Measurements from ENCODE around the gene C1orf226. TPM values are rescaled to one million over a fixed set of nuclear protein-coding genes. Genes with fewer than 3 reads are reported as not detected.

The C1orf226 gene
- total and polyA plus RNA-seq, 2 experiments from 2014 or later: 2.8 to 6.6 TPM

DNA sequence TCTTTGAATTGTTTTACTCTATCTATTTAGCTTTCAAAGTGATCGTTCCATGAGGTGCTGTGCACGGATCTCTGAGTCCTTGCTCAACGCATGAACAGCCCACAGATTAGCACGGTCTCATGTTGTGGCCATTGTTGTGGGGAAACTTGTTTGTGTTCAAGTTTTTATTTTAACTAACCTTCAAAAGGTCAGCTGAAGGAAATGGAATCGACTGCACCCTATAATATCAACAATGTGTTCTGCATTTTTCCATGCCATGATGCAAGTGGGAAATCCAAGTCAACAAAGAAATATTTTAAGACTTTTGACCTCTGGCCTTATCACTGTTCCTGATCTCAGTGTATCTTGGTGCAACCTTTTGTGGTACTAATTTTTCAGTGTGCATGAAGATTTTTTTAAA, 24.3 kb downstream of the C1orf226 start:
- WGBS (ENCODE audit: low lambda C conversion rate, missing lambda C conversion rate): 58% methylated on average over 5 of the region's 5 CpGs
- Histone ChIP-seq H3K4me1 (ENCODE audit: insufficient read depth) (no peaks in the 10 kb centered on the region), H3K27ac (no peak overlapping the region), H3K4me2 (no peak overlapping the region), H3K27me3 (no peaks in the 10 kb centered on the region), H4K20me1 (ENCODE audit: insufficient read depth, poor library complexity, severe bottlenecking) (no peaks in the 10 kb centered on the region), H3K9me2 (replicated peaks; ENCODE audit: insufficient read depth) (no peaks in the 10 kb centered on the region), H3K36me3 (replicated peaks; ENCODE audit: insufficient read depth, low read depth) (no peaks in the 10 kb centered on the region), H3K79me2 (no peaks in the 10 kb centered on the region), H3K4me3 (no peak overlapping the region), H3K9me3 (ENCODE audit: low read depth) (no peaks in the 10 kb centered on the region), H2AFZ (no peak overlapping the region)
- TF ChIP-seq EZH2 (IDR thresholded peaks at IDR 0.05; ENCODE audit: borderline replicate concordance): no peak
- TF ChIP-seq, protein P1, sequence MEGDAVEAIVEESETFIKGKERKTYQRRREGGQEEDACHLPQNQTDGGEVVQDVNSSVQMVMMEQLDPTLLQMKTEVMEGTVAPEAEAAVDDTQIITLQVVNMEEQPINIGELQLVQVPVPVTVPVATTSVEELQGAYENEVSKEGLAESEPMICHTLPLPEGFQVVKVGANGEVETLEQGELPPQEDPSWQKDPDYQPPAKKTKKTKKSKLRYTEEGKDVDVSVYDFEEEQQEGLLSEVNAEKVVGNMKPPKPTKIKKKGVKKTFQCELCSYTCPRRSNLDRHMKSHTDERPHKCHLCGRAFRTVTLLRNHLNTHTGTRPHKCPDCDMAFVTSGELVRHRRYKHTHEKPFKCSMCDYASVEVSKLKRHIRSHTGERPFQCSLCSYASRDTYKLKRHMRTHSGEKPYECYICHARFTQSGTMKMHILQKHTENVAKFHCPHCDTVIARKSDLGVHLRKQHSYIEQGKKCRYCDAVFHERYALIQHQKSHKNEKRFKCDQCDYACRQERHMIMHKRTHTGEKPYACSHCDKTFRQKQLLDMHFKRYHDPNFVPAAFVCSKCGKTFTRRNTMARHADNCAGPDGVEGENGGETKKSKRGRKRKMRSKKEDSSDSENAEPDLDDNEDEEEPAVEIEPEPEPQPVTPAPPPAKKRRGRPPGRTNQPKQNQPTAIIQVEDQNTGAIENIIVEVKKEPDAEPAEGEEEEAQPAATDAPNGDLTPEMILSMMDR (IDR thresholded peaks at IDR 0.05; ENCODE audit: poor library complexity): no peak
- TF ChIP-seq EZH2phosphoT487 (IDR thresholded peaks at IDR 0.05; ENCODE audit: low read depth, severe bottlenecking, unreplicated experiment): no peak
- no peak for DNase-seq (ENCODE audit: low spot score)

DNA sequence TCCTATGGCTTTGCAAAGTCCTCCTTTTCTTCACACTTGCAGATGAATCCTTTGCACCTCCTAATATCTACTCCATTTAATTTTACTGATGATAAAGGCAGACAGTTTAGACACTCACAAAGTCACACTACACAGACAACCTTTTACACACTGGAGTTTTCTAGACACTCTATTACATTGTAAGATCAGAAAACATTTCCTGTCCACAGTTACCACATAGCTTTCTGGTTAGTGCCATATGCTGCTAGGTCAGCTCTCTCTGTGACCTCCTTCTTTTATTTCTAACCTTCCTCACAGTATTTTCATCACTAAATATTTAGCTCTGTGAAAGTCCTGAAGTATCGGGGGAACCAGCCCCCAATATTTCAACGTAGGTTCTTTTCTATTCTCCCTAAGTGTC, 25.3 kb downstream of the C1orf226 start:
- no peak for DNase-seq (ENCODE audit: low spot score)
- TF ChIP-seq EZH2phosphoT487 (IDR thresholded peaks at IDR 0.05; ENCODE audit: low read depth, severe bottlenecking, unreplicated experiment) (no peak), EZH2 (IDR thresholded peaks at IDR 0.05; ENCODE audit: borderline replicate concordance) (no peak)
- TF ChIP-seq, protein P1 (IDR thresholded peaks at IDR 0.05; ENCODE audit: poor library complexity): no peak
- Histone ChIP-seq H3K27me3 (no peaks in the 10 kb centered on the region), H2AFZ (no peak overlapping the region), H3K79me2 (no peaks in the 10 kb centered on the region), H3K36me3 (replicated peaks; ENCODE audit: insufficient read depth, low read depth) (no peaks in the 10 kb centered on the region), H3K9me3 (ENCODE audit: low read depth) (no peaks in the 10 kb centered on the region), H3K4me2 (no peak overlapping the region), H4K20me1 (ENCODE audit: insufficient read depth, poor library complexity, severe bottlenecking) (no peaks in the 10 kb centered on the region), H3K4me3 (no peak overlapping the region), H3K27ac (no peak overlapping the region), H3K4me1 (ENCODE audit: insufficient read depth) (no peaks in the 10 kb centered on the region), H3K9me2 (replicated peaks; ENCODE audit: insufficient read depth) (no peaks in the 10 kb centered on the region)
- WGBS (ENCODE audit: low lambda C conversion rate, missing lambda C conversion rate): 91% methylated on average over 2 of the region's 2 CpGs

DNA sequence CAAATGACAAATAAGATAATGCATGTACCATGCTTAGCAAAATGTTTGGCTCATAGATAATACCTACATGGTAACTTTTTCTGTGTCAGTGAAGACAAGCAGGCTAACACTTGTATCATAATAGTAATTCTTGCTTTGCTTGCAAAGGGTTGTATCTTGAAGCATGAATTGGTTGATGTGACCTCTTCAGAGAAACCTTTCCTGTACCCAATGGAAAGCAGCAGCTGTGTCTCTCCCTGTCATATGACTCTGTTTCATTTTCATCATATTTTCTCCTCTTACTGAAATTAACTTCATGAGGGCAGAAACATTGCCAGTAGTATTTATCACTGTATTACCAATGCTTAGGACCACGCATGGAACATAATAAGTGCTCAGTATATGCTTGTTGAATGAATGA, 26.0 kb downstream of the C1orf226 start:
- 95% methylated on average over 1 of the region's 1 CpG for WGBS (ENCODE audit: low lambda C conversion rate, missing lambda C conversion rate)
- H3K9me3 ChIP-seq (ENCODE audit: low read depth): no peaks in the 10 kb centered on the region
- no peak for DNase-seq (ENCODE audit: low spot score)
- no peaks in the 10 kb centered on the region for H4K20me1 ChIP-seq (ENCODE audit: insufficient read depth, poor library complexity, severe bottlenecking)
- no peaks in the 10 kb centered on the region for H3K79me2 ChIP-seq
- no peak for TF ChIP-seq EZH2phosphoT487 (IDR thresholded peaks at IDR 0.05; ENCODE audit: low read depth, severe bottlenecking, unreplicated experiment)
- TF ChIP-seq EZH2 (IDR thresholded peaks at IDR 0.05; ENCODE audit: borderline replicate concordance): no peak
- TF ChIP-seq, protein P1 (IDR thresholded peaks at IDR 0.05; ENCODE audit: poor library complexity): no peak
- H3K4me2 ChIP-seq: no peak overlapping the region
- no peaks in the 10 kb centered on the region for H3K4me1 ChIP-seq (ENCODE audit: insufficient read depth)
- no peak overlapping the region for H3K27ac ChIP-seq
- H3K9me2 ChIP-seq (replicated peaks; ENCODE audit: insufficient read depth): no peaks in the 10 kb centered on the region
- no peak overlapping the region for H2AFZ ChIP-seq
- H3K27me3 ChIP-seq: no peaks in the 10 kb centered on the region
- H3K36me3 ChIP-seq (replicated peaks; ENCODE audit: insufficient read depth, low read depth): no peaks in the 10 kb centered on the region
- H3K4me3 ChIP-seq: no peak overlapping the region

DNA sequence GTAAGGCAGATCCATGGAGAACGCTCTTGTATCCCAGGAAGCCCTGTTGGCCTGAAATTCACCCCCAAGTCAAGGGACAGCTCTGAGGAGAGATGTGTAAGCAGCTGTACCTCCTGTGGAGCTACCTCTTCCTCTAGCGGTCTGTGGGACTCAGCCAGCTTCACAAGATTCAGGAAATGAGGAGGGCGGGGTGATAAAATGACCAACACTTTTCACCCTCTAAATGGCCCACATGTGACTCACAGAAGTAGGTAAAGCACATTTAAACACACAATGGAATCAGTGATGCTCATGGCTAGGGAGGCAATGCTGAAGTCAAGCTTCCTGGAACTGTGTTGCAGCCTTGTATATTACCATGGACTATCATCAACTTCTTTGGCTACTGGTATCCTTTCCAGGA, 30.5 kb downstream of the C1orf226 start, which contains the start of gene SH2D1B:
SH2D1B (minus strand) TSS at position 135 of the 400 bp plus-strand sequence; CDS start at position 15, 120 bp downstream.
- H3K4me3 ChIP-seq: no peak within 1 kb of the TSS
- H3K27me3 ChIP-seq: no peaks in the 10 kb centered on the region
- WGBS (ENCODE audit: low lambda C conversion rate, missing lambda C conversion rate): 87% methylated on average over 3 of the region's 3 CpGs
- no peaks in the 10 kb centered on the region for H4K20me1 ChIP-seq (ENCODE audit: insufficient read depth, poor library complexity, severe bottlenecking)
- H3K4me1 ChIP-seq (ENCODE audit: insufficient read depth): no peaks in the 10 kb centered on the region
- DNase-seq (ENCODE audit: low spot score): no peak
- no peak within 1 kb of the TSS for H2AFZ ChIP-seq
- H3K9me2 ChIP-seq (replicated peaks; ENCODE audit: insufficient read depth): no peaks in the 10 kb centered on the region
- TF ChIP-seq EZH2 (IDR thresholded peaks at IDR 0.05; ENCODE audit: borderline replicate concordance): no peak
- no peak for TF ChIP-seq EZH2phosphoT487 (IDR thresholded peaks at IDR 0.05; ENCODE audit: low read depth, severe bottlenecking, unreplicated experiment)
- TF ChIP-seq, protein P1 (IDR thresholded peaks at IDR 0.05; ENCODE audit: poor library complexity): no peak
- H3K9me3 ChIP-seq (ENCODE audit: low read depth): no peaks in the 10 kb centered on the region
- H3K4me2 ChIP-seq: no peak within 1 kb of the TSS
- H3K27ac ChIP-seq: no peak within 1 kb of the TSS
- no peaks in the 10 kb centered on the region for H3K79me2 ChIP-seq
- H3K36me3 ChIP-seq (replicated peaks; ENCODE audit: insufficient read depth, low read depth): no peaks in the 10 kb centered on the region

Data from hepatocyte (in vitro differentiated cells).